PFSK-1 (cell line): ENCODE results near the gene RYR3.

Experiments
- FOXP2 ChIP-seq: optimal IDR thresholded peaks from 2 replicates; pipeline ENCODE3; 2011; ENCODE audit warnings: borderline replicate concordance, control low read depth, inconsistent platforms; ENCODE audit not compliant: insufficient read depth; ENCODE audit errors: extremely low read length, extremely low read depth
- POLR2AphosphoS5 ChIP-seq: IDR thresholded peaks from 2 replicates; pipeline ENCODE4 v1.6.1; 2012; ENCODE audit warnings: low read depth, mild to moderate bottlenecking, control low read depth, low read length, moderate library complexity
- REST ChIP-seq, 2 experiments: IDR thresholded peaks; 2 replicates each; pipeline versions ENCODE4 v1.6.1 to v1.8.0; 2011 to 2012; ENCODE audit warnings: low read depth in 2 of 2, low read length in 2 of 2, control low read depth in 1 of 2, inconsistent platforms in 1 of 2, mild to moderate bottlenecking in 1 of 2, moderate library complexity in 1 of 2; ENCODE audit not compliant: insufficient read depth in 1 of 2
- SIN3A ChIP-seq: IDR thresholded peaks from 2 replicates; pipeline ENCODE4 v1.6.1; 2012; ENCODE audit warnings: mild to moderate bottlenecking, low read length, moderate library complexity, borderline replicate concordance; ENCODE audit not compliant: insufficient read depth
- TAF1 ChIP-seq: IDR thresholded peaks from 2 replicates; pipeline ENCODE4 v1.6.1; 2012; ENCODE audit warnings: low read length, control low read depth, borderline replicate concordance; ENCODE audit not compliant: insufficient read depth

Gene RYR3

GRCh38 chr15:33279613-33280205 is 31.1 kb upstream of the RYR3 start:
- TF ChIP-seq SIN3A (no peak), REST (IDR thresholded peaks at IDR 0.05; ENCODE audit: insufficient read depth in 1 of 2, low read depth in 2 of 2, low read length in 2 of 2) (no peak), POLR2AphosphoS5 (no peak), FOXP2 (no peak), TAF1 (no peak)

GRCh38 chr15:33282226-33283020 is 28.3 kb upstream of the RYR3 start:
- TF ChIP-seq FOXP2, result no peak
- no peak for TF ChIP-seq POLR2AphosphoS5
- TF ChIP-seq SIN3A, result no peak
- no peak for TF ChIP-seq TAF1
- TF ChIP-seq REST (IDR thresholded peaks at IDR 0.05; ENCODE audit: insufficient read depth in 1 of 2, low read depth in 2 of 2, low read length in 2 of 2), result no peak

GRCh38 chr15:33283576-33283975 is 27.2 kb upstream of the RYR3 start:
- no peak for TF ChIP-seq REST (IDR thresholded peaks at IDR 0.05; ENCODE audit: insufficient read depth in 1 of 2, low read depth in 2 of 2, low read length in 2 of 2)
- no peak for TF ChIP-seq TAF1
- TF ChIP-seq POLR2AphosphoS5, result no peak
- no peak for TF ChIP-seq FOXP2
- no peak for TF ChIP-seq SIN3A

GRCh38 chr15:33284336-33284735 is 26.4 kb upstream of the RYR3 start:
- no peak for TF ChIP-seq REST (IDR thresholded peaks at IDR 0.05; ENCODE audit: insufficient read depth in 1 of 2, low read depth in 2 of 2, low read length in 2 of 2)
- TF ChIP-seq POLR2AphosphoS5, result no peak
- TF ChIP-seq TAF1, result no peak
